GM21528 (cell line): ENCODE data around the gene BBC3.

Experiments used
- ATAC-seq: cut with Tn5 transposase; IDR thresholded peaks from one replicate; pipeline ENCODE4 v1.9.1; 2021; ENCODE audit warnings: mild to moderate bottlenecking, moderate library complexity; ENCODE audit not compliant: unreplicated experiment, low FRiP score

The BBC3 gene

GRCh38 chr19:47232422-47233211 lies 1.6 kb upstream of the BBC3 start:
- no peak for ATAC-seq

GRCh38 chr19:47231215-47232054 lies 436 bp upstream of the BBC3 start:
- ATAC-seq = peak; percentile 32

GRCh38 chr19:47230054-47230920 lies 712 bp downstream of the BBC3 start:
- peak; percentile 22 for ATAC-seq

GRCh38 chr19:47229676-47230053 lies 1.3 kb downstream of the BBC3 start:
- ATAC-seq = no peak

- no peak for ATAC-seq
Measured at GRCh38 chr19:47228937-47229675, 1.9 kb downstream of the BBC3 start.

GRCh38 chr19:47228168-47228936 lies 2.6 kb downstream of the BBC3 start:
- no peak for ATAC-seq

- no peak for ATAC-seq
Measured at GRCh38 chr19:47227352-47228167, 3.4 kb downstream of the BBC3 start.

- ATAC-seq = peak; percentile 12
Measured at GRCh38 chr19:47226426-47227351, 4.3 kb downstream of the BBC3 start.

GRCh38 chr19:47225746-47226425 lies 5.1 kb downstream of the BBC3 start:
- peak; percentile 37 for ATAC-seq

- no peak for ATAC-seq
Measured at GRCh38 chr19:47221890-47222289, 9.1 kb downstream of the BBC3 start.

GRCh38 chr19:47221080-47221841 lies 9.7 kb downstream of the BBC3 start:
- no peak for ATAC-seq

GRCh38 chr19:47215581-47215980 lies 15.4 kb downstream of the BBC3 start:
- no peak for ATAC-seq

- no peak for ATAC-seq
Measured at GRCh38 chr19:47210689-47211316, 20.2 kb downstream of the BBC3 start.

- no peak for ATAC-seq
Measured at GRCh38 chr19:47210180-47210490, 20.9 kb downstream of the BBC3 start.

- ATAC-seq = no peak
Measured at GRCh38 chr19:47209319-47210179, 21.4 kb downstream of the BBC3 start.
